Measurements from ENCODE around the gene SURF2. TPM values are rescaled to one million over a fixed set of nuclear protein-coding genes. Genes with fewer than 3 reads are reported as not detected.

Gene SURF2
- total RNA-seq, 3 donors from 2014 or later: 16.7 to 25.9 (median 25.2) TPM

- intact Hi-C loops (cut with DNase I; ENCODE audit: low total_unique reads): loop anchor here (10.0 kb wide), 1 partner anchor 1977 kb away; no protein-coding TSS in a partner anchor
- Histone ChIP-seq H3K27me3 (no peaks in the 10 kb centered on the region), H3K4me1 (peaks cover 0 to 19% of the 10 kb centered on the region in 2 donors), H3K27ac (no peak overlapping the region), H3K4me3 (no peak overlapping the region), H3K36me3 (peaks cover 6% of the 10 kb centered on the region), H3K9me3 (no peaks in the 10 kb centered on the region)
- TF ChIP-seq POLR2A (IDR thresholded peaks at IDR 0.05) (no peak), POLR2AphosphoS5 (IDR thresholded peaks at IDR 0.05) (no peak), CTCF (IDR thresholded peaks at IDR 0.05) (no peak)
- no peak for DNase-seq (ENCODE audit: low spot score in 2 of 2)
Observed at GRCh38 chr9:133351526-133351907, 4.8 kb upstream of the SURF2 start.

GRCh38 chr9:133351908-133352634 is 4.3 kb upstream of the SURF2 start:
- Histone ChIP-seq H3K36me3 (peaks cover 6% of the 10 kb centered on the region), H3K4me3 (no peak overlapping the region), H3K4me1 (peaks cover 0 to 18% of the 10 kb centered on the region in 2 donors), H3K9me3 (no peaks in the 10 kb centered on the region), H3K27ac (no peak overlapping the region), H3K27me3 (no peaks in the 10 kb centered on the region)
- intact Hi-C loops (cut with DNase I; ENCODE audit: low total_unique reads): loop anchor here (10.0 kb wide), 1 partner anchor 1977 kb away; no protein-coding TSS in a partner anchor
- no peak for DNase-seq (ENCODE audit: low spot score in 2 of 2)
- peak in 1 of 3 donors; percentile 23 for TF ChIP-seq CTCF (IDR thresholded peaks at IDR 0.05)
- TF ChIP-seq POLR2AphosphoS5 (IDR thresholded peaks at IDR 0.05): no peak
- no peak for TF ChIP-seq POLR2A (IDR thresholded peaks at IDR 0.05)

- Histone ChIP-seq H3K4me1 (peaks cover 0 to 24% of the 10 kb centered on the region in 2 donors), H3K27ac (no peak overlapping the region), H3K27me3 (no peaks in the 10 kb centered on the region), H3K36me3 (peaks cover 6% of the 10 kb centered on the region), H3K9me3 (no peaks in the 10 kb centered on the region), H3K4me3 (no peak overlapping the region)
- intact Hi-C loops (cut with DNase I; ENCODE audit: low total_unique reads): loop anchor here (10.0 kb wide), 1 partner anchor 1978 kb away; no protein-coding TSS in a partner anchor
- TF ChIP-seq CTCF (IDR thresholded peaks at IDR 0.05): no peak
- TF ChIP-seq POLR2AphosphoS5 (IDR thresholded peaks at IDR 0.05): no peak
- TF ChIP-seq POLR2A (IDR thresholded peaks at IDR 0.05): no peak
- DNase-seq (ENCODE audit: low spot score in 2 of 2): no peak
Observed at GRCh38 chr9:133352635-133353340, 3.6 kb upstream of the SURF2 start.

- no peak overlapping the region for H3K27ac ChIP-seq
- no peak overlapping the region for H3K4me3 ChIP-seq
- no peaks in the 10 kb centered on the region for H3K27me3 ChIP-seq
- no peaks in the 10 kb centered on the region for H3K9me3 ChIP-seq
- no peak for DNase-seq (ENCODE audit: low spot score in 2 of 2)
- TF ChIP-seq CTCF (IDR thresholded peaks at IDR 0.05) (no peak), POLR2A (IDR thresholded peaks at IDR 0.05) (no peak), POLR2AphosphoS5 (IDR thresholded peaks at IDR 0.05) (no peak)
- peaks cover 6% of the 10 kb centered on the region for H3K36me3 ChIP-seq
- intact Hi-C loops (cut with DNase I; ENCODE audit: low total_unique reads): loop anchor here (10.0 kb wide), 1 partner anchor 1979 kb away; no protein-coding TSS in a partner anchor
- H3K4me1 ChIP-seq: peaks cover 0 to 28% of the 10 kb centered on the region in 2 donors
Observed at GRCh38 chr9:133353548-133353947, 2.8 kb upstream of the SURF2 start.

- H3K27ac ChIP-seq: no peak overlapping the region
- no peaks in the 10 kb centered on the region for H3K27me3 ChIP-seq
- no peaks in the 10 kb centered on the region for H3K9me3 ChIP-seq
- peaks cover 0 to 20% of the 10 kb centered on the region in 2 donors for H3K4me1 ChIP-seq
- TF ChIP-seq CTCF (IDR thresholded peaks at IDR 0.05) (no peak), POLR2A (IDR thresholded peaks at IDR 0.05) (no peak), POLR2AphosphoS5 (IDR thresholded peaks at IDR 0.05) (no peak)
- H3K36me3 ChIP-seq: peaks cover 6% of the 10 kb centered on the region
- peak overlapping the region in 1 of 3 donors; percentile 89 for H3K4me3 ChIP-seq
- intact Hi-C loops (cut with DNase I; ENCODE audit: low total_unique reads): loop anchor here (10.0 kb wide), 1 partner anchor 1980 kb away; no protein-coding TSS in a partner anchor
- DNase-seq (ENCODE audit: low spot score in 2 of 2): no peak
Observed at GRCh38 chr9:133354766-133355165, 1.6 kb upstream of the SURF2 start.
